H9 (cell line): ENCODE data around the gene E2F4. TPM values are rescaled to one million over a fixed set of nuclear protein-coding genes. Genes with fewer than 3 reads are reported as not detected.

Source experiments
- DNase-seq: peaks from one replicate; pipeline ENCODE4 v3.0.0-alpha.2; 2017
- H2AFZ ChIP-seq: one replicate; pipeline ENCODE4 v1.6.1; 2013; ENCODE audit warnings: mild to moderate bottlenecking, low read length, control low read depth, moderate library complexity
- H2AK5ac ChIP-seq: 2 replicates; pipeline ENCODE4 v1.6.1; 2013; ENCODE audit warnings: low read length, control low read depth, mixed read lengths; ENCODE audit not compliant: insufficient read length
- H2BK120ac ChIP-seq: one replicate; pipeline ENCODE4 v1.6.1; 2013; ENCODE audit warnings: low read depth, mild to moderate bottlenecking, low read length, control low read depth, inconsistent platforms; ENCODE audit not compliant: poor library complexity, severe bottlenecking
- H2BK12ac ChIP-seq: 2 replicates; pipeline ENCODE4 v1.6.1; 2013; ENCODE audit warnings: low read length, control low read depth, mixed read lengths, low read depth; ENCODE audit not compliant: insufficient read length
- H2BK15ac ChIP-seq: 2 replicates; pipeline ENCODE4 v1.6.1; 2013; ENCODE audit warnings: low read depth, low read length, control low read depth
- H2BK20ac ChIP-seq: one replicate; pipeline ENCODE4 v1.6.1; 2013; ENCODE audit warnings: low read depth, mild to moderate bottlenecking, low read length, control low read depth, inconsistent platforms; ENCODE audit not compliant: poor library complexity, severe bottlenecking
- H2BK5ac ChIP-seq: 2 replicates; pipeline ENCODE4 v1.6.1; 2013; ENCODE audit warnings: low read length, control low read depth, mixed read lengths; ENCODE audit not compliant: insufficient read length
- H3K14ac ChIP-seq: 2 replicates; pipeline ENCODE4 v1.6.1; 2013; ENCODE audit warnings: low read length, control low read depth; ENCODE audit not compliant: insufficient read depth
- H3K18ac ChIP-seq: 2 replicates; pipeline ENCODE4 v1.6.1; 2013; ENCODE audit warnings: low read depth, mild to moderate bottlenecking, mixed read lengths, low read length, control low read depth; ENCODE audit not compliant: insufficient read length
- H3K23ac ChIP-seq: 2 replicates; pipeline ENCODE4 v1.6.1; 2013; ENCODE audit warnings: low read length, control low read depth, mixed read lengths, low read depth; ENCODE audit not compliant: insufficient read length
- H3K23me2 ChIP-seq: 2 replicates; pipeline ENCODE4 v1.6.1; 2013; ENCODE audit warnings: low read depth, mild to moderate bottlenecking, mixed read lengths, low read length, control low read depth; ENCODE audit not compliant: insufficient read length, poor library complexity, severe bottlenecking
- H3K27ac ChIP-seq: 2 replicates; pipeline ENCODE4 v1.5.1; 2013; ENCODE audit warnings: low read length, control low read depth, mixed read lengths, low read depth; ENCODE audit not compliant: insufficient read length
- H3K27me3 ChIP-seq: 2 replicates; pipeline ENCODE4 v1.6.1; 2013; ENCODE audit warnings: low read length, control low read depth, inconsistent platforms; ENCODE audit not compliant: insufficient read depth
- H3K4ac ChIP-seq: 2 replicates; pipeline ENCODE4 v1.6.1; 2013; ENCODE audit warnings: low read depth, mild to moderate bottlenecking, control low read depth, inconsistent platforms, low read length, moderate library complexity
- H3K4me1 ChIP-seq: 2 replicates; pipeline ENCODE4 v1.6.1; 2013; ENCODE audit warnings: low read length, control low read depth, inconsistent platforms; ENCODE audit not compliant: insufficient read depth
- H3K4me2 ChIP-seq: 2 replicates; pipeline ENCODE4 v1.6.1; 2013; ENCODE audit warnings: low read length, control low read depth, mixed read lengths; ENCODE audit not compliant: insufficient read length, insufficient read depth
- H3K56ac ChIP-seq: 2 replicates; pipeline ENCODE4 v1.6.1; 2013; ENCODE audit warnings: low read depth, mild to moderate bottlenecking, mixed read lengths, low read length, control low read depth; ENCODE audit not compliant: insufficient read length
- H3K79me1 ChIP-seq: 2 replicates; pipeline ENCODE4 v1.6.1; 2013; ENCODE audit warnings: low read depth, mild to moderate bottlenecking, moderate library complexity, low read length, control low read depth, inconsistent platforms; ENCODE audit not compliant: insufficient read depth, poor library complexity, severe bottlenecking
- H3K79me2 ChIP-seq: 2 replicates; pipeline ENCODE4 v1.6.1; 2013; ENCODE audit warnings: low read length, control low read depth, inconsistent platforms; ENCODE audit not compliant: insufficient read depth
- H3K9ac ChIP-seq: 2 replicates; pipeline ENCODE4 v1.6.1; 2013; ENCODE audit warnings: low read length, control low read depth, mixed read lengths; ENCODE audit not compliant: insufficient read length; ENCODE audit errors: extremely low read depth
- H3K9me3 ChIP-seq: one replicate; pipeline ENCODE4 v1.6.1; 2013; ENCODE audit warnings: low read depth, low read length, inconsistent platforms; ENCODE audit not compliant: control insufficient read depth
- H3T11ph ChIP-seq: one replicate; pipeline ENCODE4 v1.6.1; 2013; ENCODE audit warnings: mild to moderate bottlenecking, low read length, control low read depth, inconsistent platforms
- H4K20me1 ChIP-seq: one replicate; pipeline ENCODE4 v1.6.1; 2013; ENCODE audit not compliant: control insufficient read depth, insufficient read length, insufficient read depth
- H4K5ac ChIP-seq: 2 replicates; pipeline ENCODE4 v1.6.1; 2013; ENCODE audit warnings: low read depth, mild to moderate bottlenecking, mixed read lengths, low read length, control low read depth; ENCODE audit not compliant: insufficient read length
- H4K8ac ChIP-seq: replicated peaks from 2 replicates; pipeline ENCODE4 v1.6.1; 2013; ENCODE audit warnings: low read length, control low read depth, mixed read lengths, low read depth; ENCODE audit not compliant: insufficient read length
- H4K91ac ChIP-seq: 2 replicates; pipeline ENCODE4 v1.6.1; 2013; ENCODE audit warnings: low read depth, mild to moderate bottlenecking, moderate library complexity, mixed read lengths, low read length, control low read depth; ENCODE audit not compliant: insufficient read length
- H3K27ac Mint-ChIP-seq, 3 experiments: 2 replicates in 2 of 3; 3 replicates in 1 of 3; pipeline ENCODE4 v1.8.0; 2020 to 2021; ENCODE audit warnings: mixed read lengths in 3 of 3, mild to moderate bottlenecking in 1 of 3, moderate library complexity in 1 of 3
- H3K27me3 Mint-ChIP-seq: 2 replicates; pipeline ENCODE4 v1.8.0; 2021; ENCODE audit warnings: low read depth, mild to moderate bottlenecking, moderate library complexity, mixed read lengths
- H3K36me3 Mint-ChIP-seq, 3 experiments: 2 replicates in 2 of 3; 3 replicates in 1 of 3; pipeline ENCODE4 v1.8.0; 2020 to 2021; ENCODE audit warnings: low read depth in 3 of 3, mixed read lengths in 3 of 3; ENCODE audit not compliant: insufficient read depth in 1 of 3
- H3K4me1 Mint-ChIP-seq, 2 experiments: 2 replicates each; pipeline ENCODE4 v1.8.0; 2020; ENCODE audit warnings: mixed read lengths in 2 of 2
- H3K4me3 Mint-ChIP-seq, 2 experiments: 2 replicates in 1 of 2; 3 replicates in 1 of 2; pipeline ENCODE4 v1.8.0; 2020 to 2021; ENCODE audit warnings: mild to moderate bottlenecking in 2 of 2, mixed read lengths in 2 of 2, moderate library complexity in 1 of 2
- H3K9me3 Mint-ChIP-seq, 2 experiments: 2 replicates in 1 of 2; 3 replicates in 1 of 2; pipeline ENCODE4 v1.8.0; 2020; ENCODE audit warnings: mild to moderate bottlenecking in 2 of 2, mixed read lengths in 2 of 2, moderate library complexity in 1 of 2
- WGBS: extraction: QIAGEN DNeasy Blood & Tissue Kit; methylation state at CpG from one replicate; pipeline ENCODE4 v1.1.7; 2013; ENCODE audit warnings: missing lambda C conversion rate, low lambda C conversion rate, mixed read lengths; ENCODE audit not compliant: insufficient read length; ENCODE audit errors: extremely low coverage; 5-methylcytosine and 5-hydroxymethylcytosine counted together
- total RNA-seq: library from RNA; stranded (reverse); gene quantifications from 2 replicates; pipeline ENCODE4 v1.2.1, GENCODE V29; 2021
- TF ChIP-seq, protein P1 (sequence below): fragments of 200-600 bp; sonication (generic); conservative IDR thresholded peaks from 3 replicates; pipeline ENCODE4 v1.8.0; 2021; ENCODE audit warnings: antibody characterized with exemption, mild to moderate bottlenecking

Gene E2F4
- total RNA-seq, 1 experiment from 2014 or later: 116 TPM

DNA sequence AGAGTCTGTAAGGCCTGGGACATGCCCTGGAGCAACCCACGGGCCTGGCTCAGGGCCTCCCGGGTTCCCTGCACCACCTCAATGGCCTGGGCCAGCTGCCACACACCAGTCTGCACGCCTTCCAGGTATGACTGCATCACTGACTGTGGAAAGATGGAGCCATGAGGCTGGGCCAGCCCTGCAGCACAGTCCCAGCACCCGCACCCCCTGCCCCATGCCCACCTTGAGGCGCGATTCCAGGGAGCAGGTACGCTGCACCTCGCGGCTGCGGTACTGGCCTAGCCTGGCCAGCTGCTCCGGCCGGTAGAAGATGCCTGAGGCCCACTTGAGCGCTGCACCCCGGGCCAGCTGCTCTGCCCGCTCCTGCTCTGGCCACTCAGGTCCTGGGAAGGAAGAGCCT is 3.2 kb upstream of the E2F4 start:
- no peak overlapping the region for H2BK12ac ChIP-seq
- H3T11ph ChIP-seq: no peak overlapping the region
- H3K23me2 ChIP-seq: peaks cover 17% of the 10 kb centered on the region
- no CpG with 5 or more reads among the region's 15 CpGs for WGBS
- H2BK5ac ChIP-seq: no peak overlapping the region
- no peak overlapping the region for H4K8ac ChIP-seq
- H3K27ac Mint-ChIP-seq: no peak overlapping the region
- no peaks in the 10 kb centered on the region for H3K9me3 ChIP-seq
- TF ChIP-seq, protein P1, sequence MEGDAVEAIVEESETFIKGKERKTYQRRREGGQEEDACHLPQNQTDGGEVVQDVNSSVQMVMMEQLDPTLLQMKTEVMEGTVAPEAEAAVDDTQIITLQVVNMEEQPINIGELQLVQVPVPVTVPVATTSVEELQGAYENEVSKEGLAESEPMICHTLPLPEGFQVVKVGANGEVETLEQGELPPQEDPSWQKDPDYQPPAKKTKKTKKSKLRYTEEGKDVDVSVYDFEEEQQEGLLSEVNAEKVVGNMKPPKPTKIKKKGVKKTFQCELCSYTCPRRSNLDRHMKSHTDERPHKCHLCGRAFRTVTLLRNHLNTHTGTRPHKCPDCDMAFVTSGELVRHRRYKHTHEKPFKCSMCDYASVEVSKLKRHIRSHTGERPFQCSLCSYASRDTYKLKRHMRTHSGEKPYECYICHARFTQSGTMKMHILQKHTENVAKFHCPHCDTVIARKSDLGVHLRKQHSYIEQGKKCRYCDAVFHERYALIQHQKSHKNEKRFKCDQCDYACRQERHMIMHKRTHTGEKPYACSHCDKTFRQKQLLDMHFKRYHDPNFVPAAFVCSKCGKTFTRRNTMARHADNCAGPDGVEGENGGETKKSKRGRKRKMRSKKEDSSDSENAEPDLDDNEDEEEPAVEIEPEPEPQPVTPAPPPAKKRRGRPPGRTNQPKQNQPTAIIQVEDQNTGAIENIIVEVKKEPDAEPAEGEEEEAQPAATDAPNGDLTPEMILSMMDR: no peak
- no peak overlapping the region for H3K27ac ChIP-seq
- peaks cover 29% of the 10 kb centered on the region for H3K27me3 Mint-ChIP-seq
- H3K56ac ChIP-seq: no peak overlapping the region
- no peak overlapping the region for H2BK20ac ChIP-seq
- peaks cover 7 to 12% (median 10%) of the 10 kb centered on the region in 3 experiments; a peak in 6 of 7 replicates for H3K36me3 Mint-ChIP-seq
- no peak for DNase-seq
- H4K20me1 ChIP-seq: no peaks in the 10 kb centered on the region
- no peak overlapping the region for H2AK5ac ChIP-seq
- H3K79me2 ChIP-seq: peaks cover 13% of the 10 kb centered on the region; the same call in 1 of the 2 replicates
- no peak overlapping the region for H3K18ac ChIP-seq
- no peak overlapping the region for H2AFZ ChIP-seq
- no peak overlapping the region for H3K9ac ChIP-seq
- peaks cover 30 to 41% of the 10 kb centered on the region in 2 experiments for H3K4me1 Mint-ChIP-seq
- H3K79me1 ChIP-seq: peaks cover 13% of the 10 kb centered on the region
- no peak overlapping the region for H2BK15ac ChIP-seq
- no peak overlapping the region for H3K4ac ChIP-seq
- no peak overlapping the region for H3K23ac ChIP-seq
- H3K14ac ChIP-seq: no peak overlapping the region
- peaks cover 4% of the 10 kb centered on the region; the same call in 1 of the 2 replicates for H3K4me1 ChIP-seq
- no peak overlapping the region for H3K4me3 Mint-ChIP-seq
- H3K4me2 ChIP-seq: no peak overlapping the region
- H3K27me3 ChIP-seq: peaks cover 4% of the 10 kb centered on the region
- H4K5ac ChIP-seq: no peak overlapping the region
- H4K91ac ChIP-seq: no peak overlapping the region
- H2BK120ac ChIP-seq: no peak overlapping the region
- H3K9me3 Mint-ChIP-seq: no peaks in the 10 kb centered on the region; a peak in 2 of 5 replicates
